Activated T-cell treated with anti-CD3 and anti-CD28 coated beads for 24 hours (primary cell): ENCODE results near the gene TSPAN19.
"Not testable (repeated sequence)": the region's sequence is repeated elsewhere in the genome, so short reads cannot be mapped to it uniquely, and the experiment has no call there.

ENCODE experiments used
- DNase-seq: peaks from one replicate; pipeline ENCODE4 v3.0.0-alpha.2; 2020; ENCODE audit warnings: low read depth

Gene TSPAN19

DNA sequence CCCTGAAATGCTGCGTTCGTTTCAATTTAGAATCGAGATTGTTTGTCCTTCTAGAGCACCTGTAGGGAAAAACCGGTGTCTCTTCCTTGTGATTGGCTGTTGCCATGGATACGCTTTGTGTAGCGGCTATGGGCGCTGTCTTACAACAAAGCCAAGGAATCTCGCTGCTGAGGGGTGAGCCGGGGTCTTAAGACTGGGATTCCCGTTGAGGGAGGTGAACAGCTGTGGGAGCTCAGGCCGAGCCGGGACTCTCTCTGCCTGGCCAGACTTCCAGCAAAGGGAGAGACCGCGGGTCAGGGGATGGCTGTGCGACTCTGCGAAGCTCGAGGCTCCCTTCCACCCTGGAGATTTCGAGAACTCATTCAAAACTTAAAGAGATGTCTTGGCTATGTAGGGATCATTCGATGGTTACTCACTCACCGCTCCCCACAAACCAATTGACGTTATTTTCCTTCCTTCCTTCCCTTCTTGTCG, at the start of gene TSPAN19, which contains the start of gene LRRIQ1:
TSS of gene TSPAN19 (minus strand) at position 44 of the 474 bp plus-strand sequence. CDS start 6,331 bp downstream, outside the sequence.
TSS of gene LRRIQ1 (plus strand) at position 118 of the 474 bp plus-strand sequence. CDS start 1,826 bp downstream, outside the sequence.
- DNase-seq: peak; percentile 4

- no peak for DNase-seq
Measured at GRCh38 chr12:85085066-85085465, 49.0 kb upstream of the TSPAN19 start.

- DNase-seq: no peak
Measured at GRCh38 chr12:85076688-85077430, 40.8 kb upstream of the TSPAN19 start.

DNA sequence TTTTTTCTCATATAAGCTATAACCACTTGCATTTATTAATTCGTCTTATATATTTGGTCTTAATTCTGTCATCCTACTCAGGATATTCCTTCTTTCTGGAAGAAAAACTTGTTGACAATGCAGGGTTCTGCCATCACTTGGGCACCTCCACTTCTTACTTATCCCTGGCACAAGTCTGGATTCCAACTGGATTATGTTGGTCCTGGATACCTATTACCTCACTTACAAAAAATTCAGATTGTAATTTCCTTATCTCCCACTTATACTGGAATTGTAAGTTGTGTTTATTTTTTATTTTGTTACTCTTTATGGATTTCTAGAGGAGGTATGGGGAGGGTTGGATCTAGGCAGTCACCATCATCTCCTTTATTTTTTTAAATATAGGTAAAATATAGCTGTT, 36.7 kb upstream of the TSPAN19 start:
- DNase-seq: no peak

- no peak for DNase-seq
Measured at GRCh38 chr12:85065837-85066482, 29.9 kb upstream of the TSPAN19 start.

DNA sequence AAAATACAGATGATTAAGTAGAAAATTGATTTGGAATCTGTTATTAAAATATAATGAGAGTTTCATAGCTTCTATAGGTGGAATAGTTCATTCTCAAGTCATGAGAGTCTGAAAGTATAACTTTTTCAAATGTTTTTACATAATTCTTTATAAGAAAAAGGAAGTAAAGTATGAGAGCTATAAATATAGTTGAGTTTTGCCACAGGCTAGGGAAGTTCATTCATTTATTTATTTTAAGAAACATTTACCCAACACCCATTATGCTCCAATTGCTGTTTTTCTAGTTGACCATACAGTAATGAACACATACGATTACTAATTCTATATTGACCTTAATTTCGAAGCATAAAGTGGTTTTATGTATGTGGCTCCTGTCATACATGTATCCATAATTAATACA, 24.8 kb upstream of the TSPAN19 start:
- no peak for DNase-seq

DNA sequence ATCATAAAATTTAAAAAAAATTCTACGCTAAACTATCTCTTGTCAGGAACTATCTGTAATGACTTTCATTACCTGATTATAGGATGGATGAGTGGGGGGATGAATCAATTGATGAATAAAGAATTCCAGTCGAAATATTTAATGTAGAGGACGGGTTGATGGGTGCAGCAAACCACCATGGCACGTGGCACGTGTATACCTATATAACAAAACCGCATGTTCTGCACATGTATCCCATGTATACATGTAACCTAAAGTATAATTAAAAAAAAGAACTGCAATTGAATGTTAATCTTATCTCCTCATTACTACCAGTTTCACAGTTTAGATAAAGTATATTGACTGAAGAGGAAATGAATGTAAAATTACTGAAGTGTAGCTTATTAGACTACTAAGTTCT, 23.5 kb upstream of the TSPAN19 start:
- no peak for DNase-seq

DNA sequence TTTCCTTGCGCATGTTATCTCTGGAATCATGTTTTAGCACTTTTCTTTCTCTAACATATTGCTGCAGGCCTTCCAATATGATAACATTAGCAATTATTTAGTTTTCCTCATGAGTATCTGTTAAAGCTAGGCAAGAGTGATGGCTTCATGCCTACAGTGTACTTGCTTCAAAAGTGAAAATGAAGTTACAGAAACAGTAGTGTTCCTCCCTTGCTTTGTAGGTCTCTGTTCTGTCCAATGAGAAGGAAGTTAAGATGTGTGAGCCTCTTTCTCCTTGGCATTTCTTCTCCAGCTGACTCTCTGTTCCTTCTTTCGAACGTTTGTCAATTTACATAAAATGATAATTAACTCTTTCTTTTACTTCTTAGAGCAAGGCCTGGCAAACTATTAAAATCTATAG, 22.3 kb upstream of the TSPAN19 start:
- DNase-seq: no peak

- no peak for DNase-seq
Measured at GRCh38 chr12:85057370-85057963, 21.4 kb upstream of the TSPAN19 start.

DNA sequence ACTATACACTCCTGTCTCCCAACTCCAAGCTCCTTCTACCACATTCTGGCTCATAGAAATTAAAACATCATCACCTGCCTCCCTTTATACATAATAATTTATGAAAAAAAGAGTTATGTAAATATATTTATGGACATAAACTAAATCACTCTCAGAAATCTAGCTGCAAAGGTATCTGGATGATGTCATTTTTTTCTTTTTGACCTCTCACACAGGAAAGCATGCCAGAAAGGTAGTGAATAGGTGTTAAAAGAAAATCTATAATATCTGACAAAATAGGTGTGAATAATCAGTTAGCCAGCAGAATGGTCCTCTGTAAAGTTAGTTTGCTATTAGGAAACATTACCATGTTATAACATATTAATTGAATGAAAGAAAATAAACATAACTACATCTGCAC, 7.8 kb upstream of the TSPAN19 start:
- DNase-seq: no peak

GRCh38 chr12:85041395-85041794, 5.3 kb upstream of the TSPAN19 start:
- DNase-seq: no peak

DNA sequence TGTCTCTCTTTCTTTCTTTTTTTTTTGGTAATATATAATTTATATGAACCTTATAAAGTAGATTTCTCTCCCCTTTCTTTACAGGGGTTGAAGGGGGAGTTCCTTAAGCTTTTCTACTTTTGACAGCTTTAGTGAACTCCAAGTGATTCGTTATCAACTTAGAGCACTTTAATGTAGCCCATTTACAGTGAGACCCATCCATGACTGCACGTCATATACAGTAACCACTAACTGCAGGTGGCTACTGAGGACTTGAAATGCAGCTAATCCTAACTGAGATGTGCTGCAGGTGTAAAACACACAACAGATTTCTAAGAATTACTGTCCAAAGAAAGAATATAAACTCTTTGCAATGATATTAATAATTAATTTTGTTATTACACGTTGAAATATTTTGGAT, 656 bp upstream of the TSPAN19 start:
- DNase-seq: no peak

- DNase-seq: no peak
Measured at GRCh38 chr12:85029456-85029855, 6.6 kb downstream of the TSPAN19 start.

DNA sequence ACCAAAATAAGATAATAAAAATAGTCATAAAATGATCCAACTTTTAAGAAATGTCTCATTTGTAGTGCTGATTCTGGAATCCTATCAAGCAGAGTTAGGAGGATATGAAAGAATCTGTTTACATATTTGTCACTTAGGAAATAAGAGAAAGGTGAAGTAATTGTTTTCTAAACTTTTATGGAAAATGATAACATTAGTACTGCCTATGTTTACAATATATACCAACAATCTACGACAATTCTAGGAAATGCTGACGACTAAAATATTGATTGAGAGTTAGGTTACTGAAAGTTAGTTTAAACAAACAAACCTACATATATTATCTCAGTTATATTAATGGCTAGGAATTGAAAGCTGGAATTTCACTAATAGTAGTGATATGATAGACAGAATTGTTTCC, 18.0 kb downstream of the TSPAN19 start:
- no peak for DNase-seq

- DNase-seq: no peak
Measured at GRCh38 chr12:85017618-85018017, 18.5 kb downstream of the TSPAN19 start.

DNA sequence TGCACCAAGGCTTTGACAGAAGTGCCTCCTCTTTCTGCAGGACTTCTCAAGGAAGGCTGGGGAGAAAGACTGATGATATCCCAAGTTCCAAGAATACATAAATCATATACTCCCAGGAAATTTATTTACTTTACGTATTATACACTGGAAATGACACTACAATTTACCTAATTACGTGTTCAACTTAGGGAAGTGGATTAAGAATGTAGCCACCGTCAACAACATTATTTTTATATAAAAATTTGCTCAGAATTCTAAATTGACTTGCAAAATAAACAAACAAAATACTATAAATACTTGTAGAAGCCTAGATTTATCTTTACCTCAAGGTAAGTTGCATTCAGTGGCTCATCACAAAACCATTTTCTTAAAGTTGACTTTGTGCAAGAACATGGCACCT, 18.9 kb downstream of the TSPAN19 start:
- no peak for DNase-seq

- DNase-seq: no peak
Measured at GRCh38 chr12:85016413-85016812, 19.7 kb downstream of the TSPAN19 start.

DNA sequence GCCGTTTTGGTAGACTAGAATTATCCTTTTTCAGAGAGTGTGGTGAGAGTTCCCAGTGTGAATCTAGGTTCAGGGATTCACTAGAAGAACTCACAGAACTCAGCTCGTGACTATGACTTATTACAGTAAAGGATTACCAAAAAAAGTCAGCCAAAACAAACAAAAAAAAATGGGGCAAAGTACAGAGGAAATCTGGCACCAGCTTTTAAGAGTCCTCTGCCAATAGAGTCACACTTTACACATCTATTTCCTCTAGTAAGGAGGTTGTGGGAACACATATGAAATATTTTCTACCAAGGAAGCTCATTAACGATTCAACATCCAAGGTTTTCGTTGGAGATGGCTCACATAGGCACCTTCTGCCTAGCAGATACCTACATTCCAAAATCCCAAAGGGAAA, 28.2 kb downstream of the TSPAN19 start:
- DNase-seq: no peak

- no peak for DNase-seq
Measured at GRCh38 chr12:85006206-85006605, 29.9 kb downstream of the TSPAN19 start.

- DNase-seq: no peak
Measured at GRCh38 chr12:85005615-85006014, 30.5 kb downstream of the TSPAN19 start.

GRCh38 chr12:85005047-85005446, 31.0 kb downstream of the TSPAN19 start:
- not testable (repeated sequence) for DNase-seq

GRCh38 chr12:85004204-85004603, 31.9 kb downstream of the TSPAN19 start:
- no peak for DNase-seq

DNA sequence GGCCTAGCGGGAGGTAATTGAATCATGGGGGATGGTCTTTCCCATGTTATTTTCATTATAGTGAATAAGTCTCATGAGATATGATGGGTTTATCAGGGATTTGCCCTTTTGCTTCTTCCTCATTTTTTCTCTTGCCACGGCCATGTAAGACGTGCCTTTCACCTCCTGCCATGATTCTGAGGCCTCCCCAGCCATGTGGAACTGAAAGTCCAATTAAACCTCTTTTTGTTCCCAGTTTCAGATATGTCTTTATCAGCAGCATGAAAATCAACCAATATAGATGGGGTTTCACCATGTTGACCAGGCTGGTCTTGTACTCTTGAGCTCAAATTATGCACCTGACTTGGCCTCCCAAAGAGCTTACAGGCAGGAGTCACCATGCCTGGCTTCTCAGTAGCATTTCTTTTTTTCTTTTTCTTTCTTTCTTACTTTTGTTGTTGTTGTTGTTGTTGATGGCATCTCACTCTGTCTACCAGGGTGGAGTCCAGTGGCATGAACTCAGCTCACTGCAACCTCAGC, 33.2 kb downstream of the TSPAN19 start:
- no peak for DNase-seq
